GM23248 (cell line): ENCODE results near the gene ACOT13. TPM values are rescaled to one million over a fixed set of nuclear protein-coding genes. Genes with fewer than 3 reads are reported as not detected.
A peak's percentile ranks its signal among the peaks of the same experiment; 100 is the strongest.
"Not testable (repeated sequence)": the region's sequence is repeated elsewhere in the genome, so short reads cannot be mapped to it uniquely, and the experiment has no call there.

Source experiments
- DNase-seq: peaks from one replicate; pipeline ENCODE4 v3.0.0-alpha.2; 2015
- H2AFZ ChIP-seq: fragments of 200-600 bp; sonication (generic); 2 replicates; pipeline ENCODE4 v1.6.1; 2016; ENCODE audit warnings: antibody characterized with exemption
- H3F3A ChIP-seq: fragments of 200-600 bp; sonication (generic); 2 replicates; pipeline ENCODE4 v1.6.1; 2016; ENCODE audit warnings: mild to moderate bottlenecking, antibody characterized with exemption, mixed run types; ENCODE audit not compliant: insufficient read depth
- H3K27ac ChIP-seq: fragments of 200-600 bp; sonication (generic); 2 replicates; pipeline ENCODE4 v1.5.1; 2016; ENCODE audit warnings: mild to moderate bottlenecking
- H3K27me3 ChIP-seq: fragments of 200-600 bp; sonication (generic); replicated peaks from 2 replicates; pipeline ENCODE4 v1.6.1; 2016; ENCODE audit warnings: mild to moderate bottlenecking; ENCODE audit not compliant: insufficient read depth
- H3K36me3 ChIP-seq: fragments of 200-600 bp; sonication (generic); 2 replicates; pipeline ENCODE4 v1.6.1; 2016; ENCODE audit warnings: low read depth, mild to moderate bottlenecking
- H3K4me1 ChIP-seq: fragments of 200-600 bp; sonication (generic); 2 replicates; pipeline ENCODE4 v1.6.1; 2016; ENCODE audit warnings: mild to moderate bottlenecking; ENCODE audit not compliant: insufficient read depth
- H3K4me2 ChIP-seq: fragments of 200-600 bp; sonication (generic); one replicate; pipeline ENCODE4 v1.6.1; 2016; ENCODE audit warnings: mild to moderate bottlenecking; ENCODE audit not compliant: unreplicated experiment
- H3K4me3 ChIP-seq: fragments of 200-600 bp; sonication (generic); 2 replicates; pipeline ENCODE4 v1.5.1; 2016; ENCODE audit warnings: mild to moderate bottlenecking
- H3K79me2 ChIP-seq: fragments of 200-600 bp; sonication (generic); 2 replicates; pipeline ENCODE4 v1.6.1; 2016; ENCODE audit warnings: mild to moderate bottlenecking; ENCODE audit not compliant: insufficient read depth
- H3K9ac ChIP-seq: fragments of 200-600 bp; sonication (generic); 2 replicates; pipeline ENCODE4 v1.6.1; 2016; ENCODE audit warnings: mild to moderate bottlenecking
- H3K9me2 ChIP-seq: fragments of 200-600 bp; sonication (generic); 2 replicates; pipeline ENCODE4 v1.6.1; 2016; ENCODE audit warnings: mixed run types, mild to moderate bottlenecking, moderate library complexity; ENCODE audit not compliant: insufficient read depth
- H3K9me3 ChIP-seq: fragments of 200-600 bp; sonication (generic); one replicate; pipeline ENCODE4 v1.6.1; 2017; ENCODE audit warnings: low read depth
- H4K20me1 ChIP-seq: fragments of 200-600 bp; sonication (generic); 2 replicates; pipeline ENCODE4 v1.6.0; 2016; ENCODE audit not compliant: insufficient read depth
- EZH2 ChIP-seq: fragments of 200-600 bp; sonication (generic); IDR thresholded peaks from 2 replicates; pipeline ENCODE4 v1.6.1; 2018; ENCODE audit warnings: antibody characterized with exemption, mild to moderate bottlenecking; ENCODE audit not compliant: insufficient read depth, poor library complexity, severe bottlenecking
- EZH2phosphoT487 ChIP-seq: fragments of 200-600 bp; sonication (generic); IDR thresholded peaks from 2 replicates; pipeline ENCODE4 v1.6.1; 2018; ENCODE audit warnings: antibody characterized with exemption, moderate library complexity, mild to moderate bottlenecking, low read depth; ENCODE audit not compliant: insufficient read depth
- WGBS, 2 experiments: methylation state at CpG; one replicate each; pipeline ENCODE4 v1.1.6; 2015 to 2017; ENCODE audit warnings: low lambda C conversion rate in 2 of 2, low coverage in 1 of 2; ENCODE audit errors: missing lambda C conversion rate in 2 of 2; 5-methylcytosine and 5-hydroxymethylcytosine counted together
- in situ Hi-C: fragments of 300-500 bp; cut with MboI; formaldehyde crosslinking; loops from 2 replicates; pipeline ENCODE4 v1.15.0; 2020
- polyA plus RNA-seq: library from polyadenylated mRNA; unstranded; fragments of >200 nt; fragmentation: Nextera tagmentation; extraction: Ambion mirVana; gene quantifications from 2 replicates; pipeline ENCODE4 v1.2.1, GENCODE V29; 2016
- total RNA-seq: library from RNA; depleted of rRNA; stranded (reverse); fragments of >200 nt; shearing (Covaris generic); gene quantifications from 2 replicates; pipeline ENCODE4 v1.2.3, GENCODE V29; 2014

The ACOT13 gene
- total and polyA plus RNA-seq, 2 experiments from 2014 or later = 3.4 to 26.2 TPM

DNA sequence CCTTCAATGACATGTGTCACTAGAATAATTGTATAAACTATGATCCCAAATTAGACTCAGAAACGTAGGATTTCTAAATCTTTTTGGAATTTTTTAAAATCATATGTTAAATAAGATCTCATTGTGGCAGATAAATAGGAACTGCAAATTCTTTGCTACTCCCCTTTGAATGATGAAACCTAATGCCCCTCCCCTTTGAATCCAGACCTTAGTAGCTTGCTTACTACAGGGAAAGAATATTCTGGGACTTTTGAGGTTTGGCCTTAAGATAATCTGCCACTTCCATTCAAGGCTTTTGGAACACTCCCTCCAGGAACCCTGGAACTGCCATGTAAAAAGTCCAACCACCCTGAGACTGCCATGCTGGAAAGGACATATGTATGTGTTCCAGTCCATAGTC lies 7.3 kb upstream of the ACOT13 start:
- peaks cover 17% of the 10 kb centered on the region; the same call in 1 of the 2 replicates for H3F3A ChIP-seq
- no peak overlapping the region for H3K4me2 ChIP-seq
- H3K9ac ChIP-seq = peak overlapping the region; percentile 68
- peak overlapping the region; percentile 56; the same call in 1 of the 2 replicates for H2AFZ ChIP-seq
- in situ Hi-C loops = no loop called here
- no peaks in the 10 kb centered on the region for H3K9me2 ChIP-seq
- peaks cover 85% of the 10 kb centered on the region for H3K79me2 ChIP-seq
- peaks cover 10% of the 10 kb centered on the region for H3K4me1 ChIP-seq
- H3K9me3 ChIP-seq = no peaks in the 10 kb centered on the region
- TF ChIP-seq EZH2phosphoT487 = no peak
- TF ChIP-seq EZH2 = no peak
- H3K4me3 ChIP-seq = no peak overlapping the region
- DNase-seq = peak; percentile 41
- WGBS, 2 experiments = 20 to 24% methylated on average over 1 of the region's 1 CpG
- peaks cover 7% of the 10 kb centered on the region; the same call in 1 of the 2 replicates for H3K36me3 ChIP-seq
- no peaks in the 10 kb centered on the region for H4K20me1 ChIP-seq
- H3K27me3 ChIP-seq = no peaks in the 10 kb centered on the region
- H3K27ac ChIP-seq = peak overlapping the region; percentile 93

DNA sequence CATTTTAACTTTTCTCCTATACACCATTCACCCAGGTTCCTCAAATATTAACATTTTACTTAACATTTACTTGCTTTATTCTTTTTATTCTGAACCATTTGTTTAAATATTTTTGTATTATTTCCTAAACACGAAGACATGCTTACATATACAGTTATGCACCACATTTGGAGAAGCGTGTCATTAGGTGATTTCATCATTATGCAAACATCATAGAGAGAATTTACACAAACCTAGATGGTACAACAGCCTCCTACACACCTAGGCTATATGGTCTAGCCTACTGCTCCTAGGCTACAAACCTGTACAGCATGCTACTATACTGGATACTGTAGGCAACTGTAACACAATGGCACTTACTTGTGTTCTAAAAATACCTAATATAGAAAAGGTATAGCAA lies 6.8 kb upstream of the ACOT13 start:
- TF ChIP-seq EZH2phosphoT487 = no peak
- no peak for TF ChIP-seq EZH2
- peaks cover 7% of the 10 kb centered on the region; the same call in 1 of the 2 replicates for H3K36me3 ChIP-seq
- H3K4me3 ChIP-seq = no peak overlapping the region
- H4K20me1 ChIP-seq = no peaks in the 10 kb centered on the region
- H3K4me1 ChIP-seq = peaks cover 15% of the 10 kb centered on the region
- WGBS, 2 experiments = 94 to 98% methylated on average over 2 of the region's 2 CpGs
- peak; percentile 3 for DNase-seq
- H3K9me3 ChIP-seq = no peaks in the 10 kb centered on the region
- in situ Hi-C loops = no loop called here
- H2AFZ ChIP-seq = no peak overlapping the region
- no peak overlapping the region for H3K4me2 ChIP-seq
- H3K79me2 ChIP-seq = peaks cover 87% of the 10 kb centered on the region
- H3K27me3 ChIP-seq = no peaks in the 10 kb centered on the region
- H3K27ac ChIP-seq = peak overlapping the region; percentile 93
- no peak overlapping the region for H3K9ac ChIP-seq
- H3F3A ChIP-seq = peaks cover 17% of the 10 kb centered on the region; the same call in 1 of the 2 replicates
- H3K9me2 ChIP-seq = no peaks in the 10 kb centered on the region

DNA sequence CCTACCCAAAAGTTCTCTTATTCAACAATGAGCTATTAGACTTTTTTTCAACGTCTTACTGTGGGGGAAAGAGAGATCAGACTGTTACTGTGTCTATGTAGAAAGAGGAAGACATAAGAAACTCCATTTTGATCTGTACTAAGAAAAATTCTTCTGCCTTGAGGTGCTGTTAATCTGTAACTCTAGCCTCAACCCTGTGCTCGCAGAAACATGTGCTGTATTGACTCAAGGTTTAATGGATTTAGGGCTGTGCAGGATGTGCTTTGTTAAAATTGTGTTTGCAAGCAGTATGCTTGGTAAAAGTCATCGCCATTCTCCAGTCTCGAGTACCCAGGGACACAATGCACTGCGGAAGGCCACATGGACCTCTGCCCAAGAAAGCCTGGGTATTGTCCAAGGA lies 5.1 kb upstream of the ACOT13 start:
- DNase-seq, H3K9me3 ChIP-seq, H3K27ac ChIP-seq, H4K20me1 ChIP-seq, H2AFZ ChIP-seq, H3K36me3 ChIP-seq, H3K9me2 ChIP-seq, H3K4me3 ChIP-seq, H3K9ac ChIP-seq, in situ Hi-C loops, H3K27me3 ChIP-seq, H3K4me2 ChIP-seq: not testable (repeated sequence)
- Histone ChIP-seq H3K4me1 (peaks cover 23% of the 10 kb centered on the region), H3F3A (peaks cover 17% of the 10 kb centered on the region; the same call in 1 of the 2 replicates), H3K79me2 (peaks cover 85% of the 10 kb centered on the region)
- 73 to 75% methylated on average over 5 of the region's 5 CpGs for WGBS, 2 experiments

DNA sequence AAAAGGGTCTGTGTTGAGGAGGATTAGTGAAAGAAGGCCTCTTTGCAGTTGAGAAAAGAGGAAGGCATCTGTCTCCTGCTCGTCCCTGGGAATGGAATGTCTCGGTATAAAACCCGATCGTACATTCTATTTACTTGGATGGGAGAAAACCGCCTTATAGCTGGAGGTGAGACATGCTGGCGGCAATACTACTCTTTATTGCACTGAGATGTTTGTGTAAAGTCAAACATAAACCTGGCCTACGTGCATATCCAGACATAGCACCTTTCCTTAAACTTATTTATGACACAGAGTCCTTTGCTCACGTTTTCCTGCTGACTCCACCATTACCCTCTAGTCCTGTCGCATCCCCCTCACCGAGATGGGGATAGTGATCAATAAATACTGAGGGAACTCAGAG lies 4.6 kb upstream of the ACOT13 start:
- Histone ChIP-seq H3K27me3 (no peaks in the 10 kb centered on the region), H3K4me1 (peaks cover 23% of the 10 kb centered on the region), H4K20me1 (no peaks in the 10 kb centered on the region), H3K9ac (no peak overlapping the region), H3K9me2 (no peaks in the 10 kb centered on the region), H3K9me3 (no peaks in the 10 kb centered on the region), H3K79me2 (peaks cover 81% of the 10 kb centered on the region), H2AFZ (no peak overlapping the region), H3F3A (peaks cover 20% of the 10 kb centered on the region; the same call in 1 of the 2 replicates), H3K36me3 (peaks cover 4% of the 10 kb centered on the region; the same call in 1 of the 2 replicates), H3K4me2 (no peak overlapping the region), H3K4me3 (no peak overlapping the region), H3K27ac (no peak overlapping the region)
- in situ Hi-C loops = no loop called here
- WGBS, 2 experiments = 91 to 93% methylated on average over 10 of the region's 10 CpGs
- TF ChIP-seq EZH2 = no peak
- no peak for TF ChIP-seq EZH2phosphoT487
- no peak for DNase-seq

DNA sequence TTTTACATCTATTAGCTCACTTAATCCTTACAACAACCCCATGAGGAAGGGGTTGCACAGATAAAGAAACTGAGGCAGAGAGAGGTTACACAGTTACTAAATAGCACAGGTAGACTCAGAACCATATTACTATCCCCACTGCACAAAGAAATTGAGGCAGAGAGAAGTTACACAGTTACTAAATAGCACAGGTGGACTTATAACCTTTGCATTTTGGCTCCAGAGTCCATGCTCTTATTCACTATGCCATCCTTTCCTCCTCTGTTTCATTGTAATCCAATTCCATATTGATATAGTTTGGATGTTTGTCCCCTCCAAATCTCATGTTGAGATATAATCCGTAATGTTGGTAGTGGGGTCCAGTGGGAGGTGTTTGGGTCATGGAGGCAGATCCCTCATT lies 3.7 kb upstream of the ACOT13 start:
- in situ Hi-C loops = no loop called here
- H4K20me1 ChIP-seq = no peaks in the 10 kb centered on the region
- H3K27ac ChIP-seq = no peak overlapping the region
- H3K9ac ChIP-seq = no peak overlapping the region
- H3K36me3 ChIP-seq = no peaks in the 10 kb centered on the region; the same call in 1 of the 2 replicates
- DNase-seq = no peak
- WGBS, 2 experiments = 97 to 100% methylated on average over 1 of the region's 1 CpG
- H3F3A ChIP-seq = peaks cover 25% of the 10 kb centered on the region; the same call in 1 of the 2 replicates
- no peak overlapping the region for H3K4me2 ChIP-seq
- H3K79me2 ChIP-seq = peaks cover 79% of the 10 kb centered on the region
- TF ChIP-seq EZH2phosphoT487 (no peak), EZH2 (no peak)
- no peaks in the 10 kb centered on the region for H3K27me3 ChIP-seq
- no peak overlapping the region for H3K4me3 ChIP-seq
- no peaks in the 10 kb centered on the region for H3K9me3 ChIP-seq
- peaks cover 30% of the 10 kb centered on the region for H3K4me1 ChIP-seq
- no peak overlapping the region for H2AFZ ChIP-seq
- H3K9me2 ChIP-seq = no peaks in the 10 kb centered on the region
